IgD-negative memory B cell (primary cell): Measurements from ENCODE around the gene DCTD. TPM values are rescaled to one million over a fixed set of nuclear protein-coding genes. Genes with fewer than 3 reads are reported as not detected.

Experiments used
- H3K27ac Mint-ChIP-seq, 3 donors: one replicate each; pipeline ENCODE4 v1.8.0; 2020 to 2022; ENCODE audit warnings: mild to moderate bottlenecking in 3 of 3, mixed read lengths in 3 of 3, moderate library complexity in 1 of 3
- H3K27me3 Mint-ChIP-seq: one replicate; pipeline ENCODE4 v1.8.0; 2021; ENCODE audit warnings: mixed read lengths
- H3K36me3 Mint-ChIP-seq: one replicate; pipeline ENCODE4 v1.8.0; 2020; ENCODE audit warnings: mild to moderate bottlenecking, mixed read lengths
- H3K4me1 Mint-ChIP-seq, 3 donors: one replicate each; pipeline ENCODE4 v1.8.0; 2020 to 2022; ENCODE audit warnings: mixed read lengths in 3 of 3, mild to moderate bottlenecking in 1 of 3
- H3K4me3 Mint-ChIP-seq, 4 donors: one replicate each; pipeline ENCODE4 v1.8.0; 2020 to 2022; ENCODE audit warnings: mild to moderate bottlenecking in 4 of 4, mixed read lengths in 4 of 4, moderate library complexity in 3 of 4
- H3K9me3 Mint-ChIP-seq, 3 donors: one replicate each; pipeline ENCODE4 v1.8.0; 2020 to 2021; ENCODE audit warnings: mixed read lengths in 3 of 3, mild to moderate bottlenecking in 1 of 3
- polyA plus RNA-seq: library from polyadenylated mRNA; unstranded; fragments of 300-500 nt; fragmentation: Illumina TruSeq; gene quantifications from one replicate; pipeline ENCODE4 v1.2.3, GENCODE V29; 2021

DCTD gene
- polyA plus RNA-seq, 1 donor from 2014 or later: 101 TPM

GRCh38 chr4:182888891-182889290, 28.3 kb downstream of the DCTD start:
- no peaks in the 10 kb centered on the region for H3K4me1 Mint-ChIP-seq
- H3K4me3 Mint-ChIP-seq: no peak overlapping the region
- no peaks in the 10 kb centered on the region for H3K27me3 Mint-ChIP-seq
- peaks cover 2 to 17% (median 8%) of the 10 kb centered on the region in 3 donors for H3K9me3 Mint-ChIP-seq
- peaks cover 44% of the 10 kb centered on the region for H3K36me3 Mint-ChIP-seq
- peak overlapping the region in 1 of 3 donors; percentile 4 for H3K27ac Mint-ChIP-seq

GRCh38 chr4:182886768-182887167, 30.4 kb downstream of the DCTD start:
- no peaks in the 10 kb centered on the region for H3K27me3 Mint-ChIP-seq
- no peaks in the 10 kb centered on the region for H3K4me1 Mint-ChIP-seq
- peaks cover 47% of the 10 kb centered on the region for H3K36me3 Mint-ChIP-seq
- no peak overlapping the region for H3K27ac Mint-ChIP-seq
- H3K9me3 Mint-ChIP-seq: peaks cover 2 to 17% (median 9%) of the 10 kb centered on the region in 3 donors
- no peak overlapping the region for H3K4me3 Mint-ChIP-seq

- H3K9me3 Mint-ChIP-seq: peaks cover 2 to 17% (median 9%) of the 10 kb centered on the region in 3 donors
- H3K27me3 Mint-ChIP-seq: no peaks in the 10 kb centered on the region
- H3K4me1 Mint-ChIP-seq: no peaks in the 10 kb centered on the region
- peaks cover 43% of the 10 kb centered on the region for H3K36me3 Mint-ChIP-seq
- H3K27ac Mint-ChIP-seq: no peak overlapping the region
- no peak overlapping the region for H3K4me3 Mint-ChIP-seq
Measured at GRCh38 chr4:182886205-182886604, 31.0 kb downstream of the DCTD start.

GRCh38 chr4:182885738-182886077, 31.5 kb downstream of the DCTD start:
- Mint-ChIP-seq H3K27ac (no peak overlapping the region), H3K4me3 (no peak overlapping the region), H3K27me3 (no peaks in the 10 kb centered on the region), H3K36me3 (peaks cover 46% of the 10 kb centered on the region), H3K4me1 (no peaks in the 10 kb centered on the region), H3K9me3 (peaks cover 2 to 17% (median 9%) of the 10 kb centered on the region in 3 donors)

GRCh38 chr4:182885022-182885737, 32.0 kb downstream of the DCTD start:
- Mint-ChIP-seq H3K9me3 (peaks cover 2 to 17% (median 9%) of the 10 kb centered on the region in 3 donors), H3K4me1 (no peaks in the 10 kb centered on the region), H3K36me3 (peaks cover 43% of the 10 kb centered on the region)

GRCh38 chr4:182884040-182884439, 33.1 kb downstream of the DCTD start:
- Mint-ChIP-seq H3K27me3 (peaks cover 2% of the 10 kb centered on the region), H3K27ac (no peak overlapping the region), H3K36me3 (peaks cover 34% of the 10 kb centered on the region), H3K9me3 (peaks cover 2 to 17% (median 9%) of the 10 kb centered on the region in 3 donors), H3K4me1 (no peaks in the 10 kb centered on the region), H3K4me3 (no peak overlapping the region)

More at GRCh38 chr4:182885022-182885737, 32.0 kb downstream of the DCTD start:
- Mint-ChIP-seq H3K27ac (no peak overlapping the region), H3K4me3 (no peak overlapping the region), H3K27me3 (no peaks in the 10 kb centered on the region)

- H3K9me3 Mint-ChIP-seq: peaks cover 2 to 17% (median 9%) of the 10 kb centered on the region in 3 donors
- peaks cover 2% of the 10 kb centered on the region for H3K27me3 Mint-ChIP-seq
- peaks cover 32% of the 10 kb centered on the region for H3K36me3 Mint-ChIP-seq
- no peak overlapping the region for H3K4me3 Mint-ChIP-seq
- no peaks in the 10 kb centered on the region for H3K4me1 Mint-ChIP-seq
- no peak overlapping the region for H3K27ac Mint-ChIP-seq
Measured at GRCh38 chr4:182883351-182883750, 33.8 kb downstream of the DCTD start.

GRCh38 chr4:182881914-182882313, 35.3 kb downstream of the DCTD start:
- Mint-ChIP-seq H3K27ac (no peak overlapping the region), H3K4me1 (no peaks in the 10 kb centered on the region), H3K4me3 (no peak overlapping the region), H3K27me3 (peaks cover 2% of the 10 kb centered on the region), H3K9me3 (peaks cover 2 to 14% (median 5%) of the 10 kb centered on the region in 3 donors), H3K36me3 (peaks cover 31% of the 10 kb centered on the region)

GRCh38 chr4:182880387-182881356, 36.5 kb downstream of the DCTD start:
- Mint-ChIP-seq H3K4me1 (no peaks in the 10 kb centered on the region), H3K4me3 (no peak overlapping the region), H3K27me3 (peaks cover 4% of the 10 kb centered on the region), H3K9me3 (peaks cover 2 to 8% (median 4%) of the 10 kb centered on the region in 3 donors), H3K27ac (no peak overlapping the region), H3K36me3 (peaks cover 31% of the 10 kb centered on the region)

- peaks cover 0 to 6% (median 2%) of the 10 kb centered on the region in 3 donors for H3K4me1 Mint-ChIP-seq
- no peak overlapping the region for H3K27ac Mint-ChIP-seq
- peaks cover 27% of the 10 kb centered on the region for H3K36me3 Mint-ChIP-seq
- no peak overlapping the region for H3K4me3 Mint-ChIP-seq
- H3K9me3 Mint-ChIP-seq: peaks cover 0 to 4% (median 3%) of the 10 kb centered on the region in 3 donors
- peaks cover 11% of the 10 kb centered on the region for H3K27me3 Mint-ChIP-seq
Measured at GRCh38 chr4:182879913-182880312, 37.3 kb downstream of the DCTD start.

GRCh38 chr4:182878633-182879495, 38.3 kb downstream of the DCTD start:
- H3K36me3 Mint-ChIP-seq: peaks cover 25% of the 10 kb centered on the region
- peaks cover 0 to 2% (median 0%) of the 10 kb centered on the region in 3 donors for H3K9me3 Mint-ChIP-seq
- H3K27ac Mint-ChIP-seq: no peak overlapping the region
- no peak overlapping the region for H3K4me3 Mint-ChIP-seq
- peaks cover 2 to 16% (median 10%) of the 10 kb centered on the region in 3 donors for H3K4me1 Mint-ChIP-seq
- H3K27me3 Mint-ChIP-seq: peaks cover 20% of the 10 kb centered on the region

- Mint-ChIP-seq H3K27ac (peak overlapping the region in 1 of 3 donors; percentile 1), H3K4me3 (peak overlapping the region in 1 of 4 donors; percentile 52), H3K9me3 (no peaks in the 10 kb centered on the region), H3K27me3 (peaks cover 24% of the 10 kb centered on the region), H3K36me3 (peaks cover 23% of the 10 kb centered on the region), H3K4me1 (peaks cover 2 to 17% (median 10%) of the 10 kb centered on the region in 3 donors)
Measured at GRCh38 chr4:182877326-182877883, 39.8 kb downstream of the DCTD start.

GRCh38 chr4:182876427-182876826, 40.8 kb downstream of the DCTD start:
- peaks cover 2 to 17% (median 10%) of the 10 kb centered on the region in 3 donors for H3K4me1 Mint-ChIP-seq
- H3K36me3 Mint-ChIP-seq: peaks cover 23% of the 10 kb centered on the region
- peaks cover 30% of the 10 kb centered on the region for H3K27me3 Mint-ChIP-seq
- H3K27ac Mint-ChIP-seq: no peak overlapping the region
- no peaks in the 10 kb centered on the region for H3K9me3 Mint-ChIP-seq
- no peak overlapping the region for H3K4me3 Mint-ChIP-seq
